Measurements from ENCODE around the gene SETBP1.
A peak's percentile ranks its signal among the peaks of the same experiment; 100 is the strongest.

The SETBP1 gene

DNA sequence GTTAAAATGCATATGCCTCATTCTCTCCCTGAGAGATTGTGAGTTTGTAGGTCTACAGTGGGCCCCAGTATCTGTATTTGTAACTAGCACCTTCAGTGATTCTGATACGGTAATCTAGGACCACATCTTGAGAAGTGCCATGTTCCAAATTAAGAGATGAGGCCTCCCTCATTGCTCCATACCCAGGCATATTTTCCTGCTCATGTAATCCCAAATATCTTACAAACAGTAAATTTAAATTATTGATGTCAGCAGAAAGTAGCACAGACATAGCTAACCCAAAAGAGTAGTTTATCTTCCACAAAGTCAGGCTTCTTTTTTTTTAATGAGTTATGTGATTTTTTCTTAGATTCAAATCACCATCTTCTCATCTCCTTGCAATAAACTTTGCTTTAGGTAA lies 263.8 kb downstream of the SETBP1 start:
- no peak for ATAC-seq
- TF ChIP-seq OSR1 (CRISPR knock-in tag; IDR thresholded peaks at IDR 0.05) (no peak), ESRRG (CRISPR knock-in tag; IDR thresholded peaks at IDR 0.05) (no peak), ISL1 (CRISPR knock-in tag; IDR thresholded peaks at IDR 0.05) (0 out of 2 replicates have a peak, but pooled peaks have one; percentile 13)

DNA sequence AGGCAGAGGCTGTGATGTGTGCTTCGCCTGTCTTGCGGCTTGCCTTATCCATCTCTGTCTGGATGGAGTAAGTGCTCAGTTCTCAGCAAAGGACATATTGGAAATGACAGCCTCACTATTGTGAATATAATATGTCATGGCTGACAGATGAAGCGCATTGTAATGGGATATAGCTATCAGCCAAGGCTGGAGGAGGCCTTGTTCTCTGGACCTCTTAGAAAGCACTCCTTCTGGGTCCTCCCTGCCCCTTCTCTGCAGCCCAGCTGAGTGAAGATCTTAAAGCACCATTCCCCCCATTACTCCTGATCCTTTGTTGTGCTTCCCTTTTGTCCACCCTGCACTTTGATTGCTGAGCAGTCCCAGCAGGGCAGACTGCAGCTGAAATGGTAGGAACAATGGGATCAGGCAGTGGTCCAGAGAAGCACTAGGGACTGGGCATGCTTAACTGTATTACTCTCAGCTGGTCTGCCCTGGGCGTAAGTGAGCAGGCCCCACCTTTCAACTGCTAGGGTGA lies 265.3 kb downstream of the SETBP1 start:
- TF ChIP-seq SNAI2 (CRISPR knock-in tag; IDR thresholded peaks at IDR 0.05) = no peak
- TF ChIP-seq TOX (CRISPR knock-in tag; IDR thresholded peaks at IDR 0.05; ENCODE audit: borderline replicate concordance) = no peak
- no peak for TF ChIP-seq ZNF70 (CRISPR knock-in tag; IDR thresholded peaks at IDR 0.05)
- TF ChIP-seq ESRRG (CRISPR knock-in tag; IDR thresholded peaks at IDR 0.05) = no peak
- no peak for TF ChIP-seq ZC3H10 (CRISPR knock-in tag; IDR thresholded peaks at IDR 0.05)
- TF ChIP-seq, protein P1, sequence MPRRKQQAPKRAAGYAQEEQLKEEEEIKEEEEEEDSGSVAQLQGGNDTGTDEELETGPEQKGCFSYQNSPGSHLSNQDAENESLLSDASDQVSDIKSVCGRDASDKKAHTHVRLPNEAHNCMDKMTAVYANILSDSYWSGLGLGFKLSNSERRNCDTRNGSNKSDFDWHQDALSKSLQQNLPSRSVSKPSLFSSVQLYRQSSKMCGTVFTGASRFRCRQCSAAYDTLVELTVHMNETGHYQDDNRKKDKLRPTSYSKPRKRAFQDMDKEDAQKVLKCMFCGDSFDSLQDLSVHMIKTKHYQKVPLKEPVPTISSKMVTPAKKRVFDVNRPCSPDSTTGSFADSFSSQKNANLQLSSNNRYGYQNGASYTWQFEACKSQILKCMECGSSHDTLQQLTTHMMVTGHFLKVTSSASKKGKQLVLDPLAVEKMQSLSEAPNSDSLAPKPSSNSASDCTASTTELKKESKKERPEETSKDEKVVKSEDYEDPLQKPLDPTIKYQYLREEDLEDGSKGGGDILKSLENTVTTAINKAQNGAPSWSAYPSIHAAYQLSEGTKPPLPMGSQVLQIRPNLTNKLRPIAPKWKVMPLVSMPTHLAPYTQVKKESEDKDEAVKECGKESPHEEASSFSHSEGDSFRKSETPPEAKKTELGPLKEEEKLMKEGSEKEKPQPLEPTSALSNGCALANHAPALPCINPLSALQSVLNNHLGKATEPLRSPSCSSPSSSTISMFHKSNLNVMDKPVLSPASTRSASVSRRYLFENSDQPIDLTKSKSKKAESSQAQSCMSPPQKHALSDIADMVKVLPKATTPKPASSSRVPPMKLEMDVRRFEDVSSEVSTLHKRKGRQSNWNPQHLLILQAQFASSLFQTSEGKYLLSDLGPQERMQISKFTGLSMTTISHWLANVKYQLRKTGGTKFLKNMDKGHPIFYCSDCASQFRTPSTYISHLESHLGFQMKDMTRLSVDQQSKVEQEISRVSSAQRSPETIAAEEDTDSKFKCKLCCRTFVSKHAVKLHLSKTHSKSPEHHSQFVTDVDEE (CRISPR knock-in tag; IDR thresholded peaks at IDR 0.05) = no peak
- no peak for TF ChIP-seq ARNTL (CRISPR knock-in tag; IDR thresholded peaks at IDR 0.05; ENCODE audit: borderline replicate concordance, low read depth)
- no peak for TF ChIP-seq ZNF8 (CRISPR knock-in tag; IDR thresholded peaks at IDR 0.05)
- no peak for TF ChIP-seq OSR1 (CRISPR knock-in tag; IDR thresholded peaks at IDR 0.05)
- no peak for TF ChIP-seq RARB (CRISPR knock-in tag; IDR thresholded peaks at IDR 0.05)
- TF ChIP-seq, protein P2, sequence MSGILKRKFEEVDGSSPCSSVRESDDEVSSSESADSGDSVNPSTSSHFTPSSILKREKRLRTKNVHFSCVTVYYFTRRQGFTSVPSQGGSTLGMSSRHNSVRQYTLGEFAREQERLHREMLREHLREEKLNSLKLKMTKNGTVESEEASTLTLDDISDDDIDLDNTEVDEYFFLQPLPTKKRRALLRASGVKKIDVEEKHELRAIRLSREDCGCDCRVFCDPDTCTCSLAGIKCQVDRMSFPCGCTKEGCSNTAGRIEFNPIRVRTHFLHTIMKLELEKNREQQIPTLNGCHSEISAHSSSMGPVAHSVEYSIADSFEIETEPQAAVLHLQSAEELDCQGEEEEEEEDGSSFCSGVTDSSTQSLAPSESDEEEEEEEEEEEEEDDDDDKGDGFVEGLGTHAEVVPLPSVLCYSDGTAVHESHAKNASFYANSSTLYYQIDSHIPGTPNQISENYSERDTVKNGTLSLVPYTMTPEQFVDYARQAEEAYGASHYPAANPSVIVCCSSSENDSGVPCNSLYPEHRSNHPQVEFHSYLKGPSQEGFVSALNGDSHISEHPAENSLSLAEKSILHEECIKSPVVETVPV (CRISPR knock-in tag; IDR thresholded peaks at IDR 0.05) = no peak
- TF ChIP-seq, protein P3, sequence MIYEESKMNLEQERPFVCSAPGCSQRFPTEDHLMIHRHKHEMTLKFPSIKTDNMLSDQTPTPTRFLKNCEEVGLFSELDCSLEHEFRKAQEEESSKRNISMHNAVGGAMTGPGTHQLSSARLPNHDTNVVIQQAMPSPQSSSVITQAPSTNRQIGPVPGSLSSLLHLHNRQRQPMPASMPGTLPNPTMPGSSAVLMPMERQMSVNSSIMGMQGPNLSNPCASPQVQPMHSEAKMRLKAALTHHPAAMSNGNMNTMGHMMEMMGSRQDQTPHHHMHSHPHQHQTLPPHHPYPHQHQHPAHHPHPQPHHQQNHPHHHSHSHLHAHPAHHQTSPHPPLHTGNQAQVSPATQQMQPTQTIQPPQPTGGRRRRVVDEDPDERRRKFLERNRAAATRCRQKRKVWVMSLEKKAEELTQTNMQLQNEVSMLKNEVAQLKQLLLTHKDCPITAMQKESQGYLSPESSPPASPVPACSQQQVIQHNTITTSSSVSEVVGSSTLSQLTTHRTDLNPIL (CRISPR knock-in tag; IDR thresholded peaks at IDR 0.05; ENCODE audit: low read depth) = no peak
- no peak for TF ChIP-seq GLIS3 (CRISPR knock-in tag; IDR thresholded peaks at IDR 0.05)
- TF ChIP-seq, protein P4, sequence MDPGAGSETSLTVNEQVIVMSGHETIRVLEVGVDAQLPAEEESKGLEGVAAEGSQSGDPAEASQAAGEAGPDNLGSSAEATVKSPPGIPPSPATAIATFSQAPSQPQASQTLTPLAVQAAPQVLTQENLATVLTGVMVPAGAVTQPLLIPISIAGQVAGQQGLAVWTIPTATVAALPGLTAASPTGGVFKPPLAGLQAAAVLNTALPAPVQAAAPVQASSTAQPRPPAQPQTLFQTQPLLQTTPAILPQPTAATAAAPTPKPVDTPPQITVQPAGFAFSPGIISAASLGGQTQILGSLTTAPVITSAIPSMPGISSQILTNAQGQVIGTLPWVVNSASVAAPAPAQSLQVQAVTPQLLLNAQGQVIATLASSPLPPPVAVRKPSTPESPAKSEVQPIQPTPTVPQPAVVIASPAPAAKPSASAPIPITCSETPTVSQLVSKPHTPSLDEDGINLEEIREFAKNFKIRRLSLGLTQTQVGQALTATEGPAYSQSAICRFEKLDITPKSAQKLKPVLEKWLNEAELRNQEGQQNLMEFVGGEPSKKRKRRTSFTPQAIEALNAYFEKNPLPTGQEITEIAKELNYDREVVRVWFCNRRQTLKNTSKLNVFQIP (CRISPR knock-in tag; IDR thresholded peaks at IDR 0.05; ENCODE audit: borderline replicate concordance, low read depth) = no peak
- TF ChIP-seq ZFP3 (CRISPR knock-in tag; IDR thresholded peaks at IDR 0.05) = no peak
- TF ChIP-seq, protein P5, sequence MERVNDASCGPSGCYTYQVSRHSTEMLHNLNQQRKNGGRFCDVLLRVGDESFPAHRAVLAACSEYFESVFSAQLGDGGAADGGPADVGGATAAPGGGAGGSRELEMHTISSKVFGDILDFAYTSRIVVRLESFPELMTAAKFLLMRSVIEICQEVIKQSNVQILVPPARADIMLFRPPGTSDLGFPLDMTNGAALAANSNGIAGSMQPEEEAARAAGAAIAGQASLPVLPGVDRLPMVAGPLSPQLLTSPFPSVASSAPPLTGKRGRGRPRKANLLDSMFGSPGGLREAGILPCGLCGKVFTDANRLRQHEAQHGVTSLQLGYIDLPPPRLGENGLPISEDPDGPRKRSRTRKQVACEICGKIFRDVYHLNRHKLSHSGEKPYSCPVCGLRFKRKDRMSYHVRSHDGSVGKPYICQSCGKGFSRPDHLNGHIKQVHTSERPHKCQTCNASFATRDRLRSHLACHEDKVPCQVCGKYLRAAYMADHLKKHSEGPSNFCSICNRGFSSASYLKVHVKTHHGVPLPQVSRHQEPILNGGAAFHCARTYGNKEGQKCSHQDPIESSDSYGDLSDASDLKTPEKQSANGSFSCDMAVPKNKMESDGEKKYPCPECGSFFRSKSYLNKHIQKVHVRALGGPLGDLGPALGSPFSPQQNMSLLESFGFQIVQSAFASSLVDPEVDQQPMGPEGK (CRISPR knock-in tag; IDR thresholded peaks at IDR 0.05; ENCODE audit: borderline replicate concordance) = no peak

DNA sequence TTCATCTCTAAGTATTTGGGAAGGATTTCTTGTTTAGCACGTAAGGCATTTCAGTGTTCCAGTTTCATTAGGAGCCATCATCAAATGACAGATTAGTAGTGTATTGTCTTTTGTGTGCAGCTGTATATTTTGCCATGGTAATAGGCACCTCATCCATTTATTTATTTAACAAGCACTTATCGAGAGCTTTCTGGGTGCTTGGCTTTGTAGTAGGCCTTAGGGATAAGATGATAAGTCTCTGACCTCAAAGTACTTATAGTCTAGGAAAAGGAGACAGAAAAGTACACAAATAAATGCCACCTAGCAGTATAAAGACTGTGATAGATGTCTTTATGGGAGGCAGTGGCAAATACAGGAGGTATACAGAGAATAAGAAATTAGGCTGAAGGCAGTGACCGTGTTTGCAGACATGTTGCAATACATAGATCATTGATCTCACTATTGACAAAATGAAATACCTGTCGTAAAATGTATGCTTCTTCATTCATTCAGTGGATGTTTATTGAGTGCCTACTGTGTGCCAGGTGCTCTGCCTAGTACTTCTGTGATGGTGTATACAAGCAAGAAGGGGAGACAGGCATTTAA lies 265.9 kb downstream of the SETBP1 start:
- no peak for ATAC-seq
- TF ChIP-seq BACH2 (CRISPR knock-in tag; IDR thresholded peaks at IDR 0.05; ENCODE audit: borderline replicate concordance) (no peak), ZFP3 (CRISPR knock-in tag; IDR thresholded peaks at IDR 0.05) (no peak), CSDC2 (CRISPR knock-in tag; IDR thresholded peaks at IDR 0.05) (no peak), ZNF8 (CRISPR knock-in tag; IDR thresholded peaks at IDR 0.05) (no peak), ZNF565 (CRISPR knock-in tag; conservative IDR thresholded peaks at IDR 0.05; ENCODE audit: low read depth) (no peak), ARNTL (CRISPR knock-in tag; IDR thresholded peaks at IDR 0.05; ENCODE audit: borderline replicate concordance, low read depth) (no peak), GLIS3 (CRISPR knock-in tag; IDR thresholded peaks at IDR 0.05) (no peak)
- TF ChIP-seq, protein P4 (CRISPR knock-in tag; IDR thresholded peaks at IDR 0.05; ENCODE audit: borderline replicate concordance, low read depth) = no peak
- TF ChIP-seq, protein P2 (CRISPR knock-in tag; IDR thresholded peaks at IDR 0.05) = no peak
- TF ChIP-seq, protein P1 (CRISPR knock-in tag; IDR thresholded peaks at IDR 0.05) = no peak

More for the DNA sequence above, 265.3 kb downstream of the SETBP1 start:
- ATAC-seq = no peak

Measured in SK-N-SH treated with all-trans-retinoic acid at 6 μM for 48 hours (cell line).